ENCODE results near the gene CTAGE1. TPM values are rescaled to one million over a fixed set of nuclear protein-coding genes. Genes with fewer than 3 reads are reported as not detected.

Gene CTAGE1
- total RNA-seq, 1 donor from 2014 or later = not detected

DNA sequence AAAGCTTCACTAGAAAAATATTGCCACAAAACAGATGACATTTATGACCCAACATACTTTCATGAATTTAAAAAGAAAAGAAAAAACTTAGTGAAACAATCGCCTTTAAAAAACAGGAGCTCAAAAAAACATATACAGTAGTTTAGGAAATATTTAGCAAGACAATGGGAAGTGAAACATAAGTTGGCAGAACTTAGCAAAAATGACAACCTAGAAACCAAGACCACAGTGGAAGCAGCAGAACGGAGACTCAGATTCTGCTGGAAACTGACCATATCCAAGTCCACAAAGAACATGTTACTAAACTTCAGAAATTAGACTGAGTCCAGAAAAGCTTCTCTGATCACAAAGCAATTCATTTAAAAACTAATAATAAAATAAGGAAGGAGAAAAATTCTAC lies 41.8 kb upstream of the CTAGE1 start:
- H3K4me3 Mint-ChIP-seq (ENCODE audit: unreplicated experiment) = no peak overlapping the region
- TF ChIP-seq, protein P1, sequence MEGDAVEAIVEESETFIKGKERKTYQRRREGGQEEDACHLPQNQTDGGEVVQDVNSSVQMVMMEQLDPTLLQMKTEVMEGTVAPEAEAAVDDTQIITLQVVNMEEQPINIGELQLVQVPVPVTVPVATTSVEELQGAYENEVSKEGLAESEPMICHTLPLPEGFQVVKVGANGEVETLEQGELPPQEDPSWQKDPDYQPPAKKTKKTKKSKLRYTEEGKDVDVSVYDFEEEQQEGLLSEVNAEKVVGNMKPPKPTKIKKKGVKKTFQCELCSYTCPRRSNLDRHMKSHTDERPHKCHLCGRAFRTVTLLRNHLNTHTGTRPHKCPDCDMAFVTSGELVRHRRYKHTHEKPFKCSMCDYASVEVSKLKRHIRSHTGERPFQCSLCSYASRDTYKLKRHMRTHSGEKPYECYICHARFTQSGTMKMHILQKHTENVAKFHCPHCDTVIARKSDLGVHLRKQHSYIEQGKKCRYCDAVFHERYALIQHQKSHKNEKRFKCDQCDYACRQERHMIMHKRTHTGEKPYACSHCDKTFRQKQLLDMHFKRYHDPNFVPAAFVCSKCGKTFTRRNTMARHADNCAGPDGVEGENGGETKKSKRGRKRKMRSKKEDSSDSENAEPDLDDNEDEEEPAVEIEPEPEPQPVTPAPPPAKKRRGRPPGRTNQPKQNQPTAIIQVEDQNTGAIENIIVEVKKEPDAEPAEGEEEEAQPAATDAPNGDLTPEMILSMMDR (IDR thresholded peaks at IDR 0.05) = no peak
- H3K27ac Mint-ChIP-seq (ENCODE audit: unreplicated experiment) = no peak overlapping the region
- no peaks in the 10 kb centered on the region for H3K9me3 Mint-ChIP-seq (ENCODE audit: unreplicated experiment)
- no peaks in the 10 kb centered on the region for H3K36me3 Mint-ChIP-seq (ENCODE audit: unreplicated experiment)
- H3K4me1 Mint-ChIP-seq (ENCODE audit: unreplicated experiment) = no peaks in the 10 kb centered on the region
- H3K27me3 Mint-ChIP-seq (ENCODE audit: unreplicated experiment) = no peaks in the 10 kb centered on the region
- no peak for DNase-seq (ENCODE audit: extremely low spot score, unreplicated experiment)

DNA sequence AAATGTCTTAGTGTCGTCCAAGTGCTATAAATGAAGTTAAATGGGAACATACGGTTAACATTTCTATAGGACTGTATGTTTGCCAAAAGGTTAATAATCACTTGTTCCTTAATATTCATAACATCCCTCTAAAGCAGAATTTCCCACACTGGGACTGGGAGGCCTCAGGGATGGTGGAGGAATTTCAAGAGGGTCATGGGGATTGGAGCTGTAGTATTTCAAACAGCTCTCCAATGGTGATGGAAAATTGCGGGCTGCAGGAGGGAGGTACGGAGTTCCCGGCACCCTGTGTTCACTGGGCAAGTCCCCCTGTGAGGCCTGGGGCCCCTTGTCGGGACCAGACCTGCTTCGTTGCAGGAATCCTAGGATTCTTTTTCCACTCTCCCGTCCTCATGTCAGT lies 39.8 kb upstream of the CTAGE1 start:
- no peaks in the 10 kb centered on the region for H3K36me3 Mint-ChIP-seq (ENCODE audit: unreplicated experiment)
- no peaks in the 10 kb centered on the region for H3K27me3 Mint-ChIP-seq (ENCODE audit: unreplicated experiment)
- peaks cover 2% of the 10 kb centered on the region for H3K4me1 Mint-ChIP-seq (ENCODE audit: unreplicated experiment)
- no peak overlapping the region for H3K4me3 Mint-ChIP-seq (ENCODE audit: unreplicated experiment)
- H3K27ac Mint-ChIP-seq (ENCODE audit: unreplicated experiment) = no peak overlapping the region
- DNase-seq (ENCODE audit: extremely low spot score, unreplicated experiment) = no peak
- TF ChIP-seq, protein P1 (IDR thresholded peaks at IDR 0.05) = no peak
- H3K9me3 Mint-ChIP-seq (ENCODE audit: unreplicated experiment) = no peaks in the 10 kb centered on the region

DNA sequence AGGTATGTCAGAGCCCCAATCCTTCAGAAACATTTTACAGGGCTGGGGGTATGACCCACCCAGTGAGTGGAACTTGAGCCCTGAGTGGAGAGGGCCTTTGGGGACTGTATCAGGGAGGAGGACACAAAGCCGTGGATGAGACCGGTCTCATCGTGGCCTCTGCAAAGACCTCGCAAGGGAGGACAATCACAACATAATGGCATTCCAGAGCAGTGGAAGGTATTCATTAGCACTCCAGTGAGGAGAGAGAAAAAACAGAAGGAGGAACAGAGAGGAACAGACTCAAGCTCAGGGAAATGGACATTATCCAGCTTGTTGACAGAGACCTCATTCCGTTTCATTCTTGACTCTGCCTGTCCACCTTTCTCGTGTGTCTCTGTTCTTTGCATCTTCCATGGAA lies 38.8 kb upstream of the CTAGE1 start:
- H3K4me1 Mint-ChIP-seq (ENCODE audit: unreplicated experiment) = peaks cover 5% of the 10 kb centered on the region
- no peaks in the 10 kb centered on the region for H3K9me3 Mint-ChIP-seq (ENCODE audit: unreplicated experiment)
- no peaks in the 10 kb centered on the region for H3K36me3 Mint-ChIP-seq (ENCODE audit: unreplicated experiment)
- H3K27me3 Mint-ChIP-seq (ENCODE audit: unreplicated experiment) = no peaks in the 10 kb centered on the region
- H3K27ac Mint-ChIP-seq (ENCODE audit: unreplicated experiment) = no peak overlapping the region
- DNase-seq (ENCODE audit: extremely low spot score, unreplicated experiment) = no peak
- TF ChIP-seq, protein P1 (IDR thresholded peaks at IDR 0.05) = no peak
- H3K4me3 Mint-ChIP-seq (ENCODE audit: unreplicated experiment) = no peak overlapping the region

DNA sequence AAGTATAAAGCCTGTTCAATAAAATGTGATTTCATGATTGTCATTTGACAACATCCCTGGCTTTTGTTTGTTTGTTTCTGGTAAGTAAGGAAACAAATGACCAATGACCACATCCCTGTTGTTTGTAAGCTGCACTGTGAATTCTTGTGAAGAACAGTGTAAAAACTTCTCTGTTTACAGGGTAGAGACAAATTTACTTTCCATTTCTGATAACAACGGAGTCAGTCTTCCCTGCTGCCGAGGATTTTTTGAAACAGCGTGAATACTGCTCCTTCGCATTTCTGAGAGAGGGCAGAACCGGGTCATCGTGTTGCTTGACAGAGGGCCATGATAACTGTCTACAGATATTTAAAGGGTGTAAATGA lies 38.4 kb upstream of the CTAGE1 start:
- TF ChIP-seq, protein P1 (IDR thresholded peaks at IDR 0.05) = no peak
- DNase-seq (ENCODE audit: extremely low spot score, unreplicated experiment) = no peak
- Mint-ChIP-seq H3K27me3 (ENCODE audit: unreplicated experiment) (no peaks in the 10 kb centered on the region), H3K4me3 (ENCODE audit: unreplicated experiment) (no peak overlapping the region), H3K9me3 (ENCODE audit: unreplicated experiment) (no peaks in the 10 kb centered on the region), H3K36me3 (ENCODE audit: unreplicated experiment) (no peaks in the 10 kb centered on the region), H3K4me1 (ENCODE audit: unreplicated experiment) (peaks cover 5% of the 10 kb centered on the region), H3K27ac (ENCODE audit: unreplicated experiment) (no peak overlapping the region)

DNA sequence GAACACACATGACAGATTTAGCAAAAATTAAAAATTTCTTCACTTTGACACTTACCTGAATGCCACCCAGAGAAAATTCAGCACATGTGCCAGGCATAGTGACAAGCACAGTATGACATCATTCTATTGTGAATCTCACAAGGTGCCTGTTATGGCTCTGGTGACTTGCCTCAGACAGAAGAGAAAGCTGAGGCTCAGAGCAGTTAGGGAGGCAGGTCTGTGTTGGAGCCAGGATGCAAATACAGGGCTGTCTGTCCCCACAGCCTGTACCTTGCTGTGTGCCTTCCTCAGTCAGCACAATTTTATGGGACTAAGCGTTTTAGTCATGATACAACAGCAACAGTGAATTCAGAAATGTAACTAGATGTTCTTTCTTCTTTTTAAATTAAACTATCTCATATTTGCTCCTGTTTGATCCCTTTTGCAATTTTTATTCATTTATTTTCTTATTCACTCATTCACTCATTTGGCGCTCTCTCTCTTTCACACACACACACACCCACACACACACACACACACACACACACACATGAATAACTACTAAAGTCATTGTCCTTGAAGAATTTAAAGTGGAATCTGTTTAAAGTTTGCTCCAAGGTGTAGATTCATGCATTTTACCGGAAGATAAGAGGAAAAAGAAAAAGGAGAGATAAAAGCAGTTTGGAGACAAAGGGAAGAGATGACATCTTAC lies 37.9 kb upstream of the CTAGE1 start:
- Mint-ChIP-seq H3K4me1 (ENCODE audit: unreplicated experiment) (peaks cover 5% of the 10 kb centered on the region), H3K4me3 (ENCODE audit: unreplicated experiment) (no peak overlapping the region), H3K27me3 (ENCODE audit: unreplicated experiment) (no peaks in the 10 kb centered on the region), H3K36me3 (ENCODE audit: unreplicated experiment) (no peaks in the 10 kb centered on the region), H3K9me3 (ENCODE audit: unreplicated experiment) (no peaks in the 10 kb centered on the region), H3K27ac (ENCODE audit: unreplicated experiment) (no peak overlapping the region)
- TF ChIP-seq, protein P1 (IDR thresholded peaks at IDR 0.05) = no peak
- no peak for DNase-seq (ENCODE audit: extremely low spot score, unreplicated experiment)

All from osteocyte (in vitro differentiated cells).